ENCODE data around the gene CYLD.

Gene CYLD

DNA sequence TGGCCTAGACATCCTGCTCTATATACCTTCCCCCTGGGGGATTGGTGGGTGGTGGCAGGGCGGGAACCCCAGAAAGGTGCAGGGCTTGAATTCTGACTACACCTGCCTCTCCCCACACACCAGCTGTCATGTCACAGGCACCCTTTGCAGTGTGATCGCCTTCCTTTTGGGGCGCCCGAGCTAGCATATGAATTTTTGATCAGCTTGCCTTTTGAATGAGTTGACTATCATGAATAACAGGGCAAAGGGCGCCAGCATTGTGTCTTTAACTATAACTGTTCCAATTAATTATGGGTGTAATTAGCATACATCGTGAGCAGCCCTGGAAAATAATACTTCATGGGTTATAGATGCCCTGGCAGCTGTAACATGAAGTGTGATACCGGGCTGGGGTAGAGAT is 72.7 kb downstream of the CYLD start:
- H3K4me1 ChIP-seq (ENCODE audit: insufficient read depth, low read length) = peaks cover under 1% of the 10 kb centered on the region; the same call in 1 of the 2 replicates
- no peaks in the 10 kb centered on the region for H3K9me3 ChIP-seq (ENCODE audit: insufficient read depth, low read depth, low read length)
- no peak overlapping the region for H3K27ac ChIP-seq (ENCODE audit: low read length)
- H3K36me3 ChIP-seq (ENCODE audit: insufficient read depth, low read depth, low read length) = no peaks in the 10 kb centered on the region
- H3K4me3 ChIP-seq (ENCODE audit: low read length) = no peak overlapping the region
- H3K9ac ChIP-seq (ENCODE audit: low read depth, low read length) = no peak overlapping the region
- no peaks in the 10 kb centered on the region for H3K27me3 ChIP-seq (ENCODE audit: insufficient read depth, low read length)

DNA sequence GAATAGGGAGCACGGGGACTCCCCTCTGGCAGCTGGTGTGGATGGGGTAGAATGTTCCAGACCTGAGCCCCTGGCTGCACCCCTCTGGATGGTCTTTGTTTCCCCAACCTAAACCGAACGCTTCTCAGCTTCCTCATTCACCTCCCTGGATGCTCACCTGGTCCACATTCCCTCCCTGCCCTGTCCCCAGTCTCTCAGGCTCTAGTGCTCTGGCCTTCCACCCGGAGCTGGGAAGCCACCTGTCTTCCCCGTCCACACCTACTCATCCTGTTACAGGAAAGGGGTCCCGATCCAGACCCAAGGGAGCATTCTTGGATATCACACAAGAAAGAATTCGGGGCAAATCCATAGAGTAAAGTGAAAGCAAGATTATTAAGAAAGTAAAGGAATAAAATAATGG is 73.5 kb downstream of the CYLD start:
- no peak overlapping the region for H3K9ac ChIP-seq (ENCODE audit: low read depth, low read length)
- H3K4me1 ChIP-seq (ENCODE audit: insufficient read depth, low read length) = no peaks in the 10 kb centered on the region
- no peak overlapping the region for H3K4me3 ChIP-seq (ENCODE audit: low read length)
- H3K9me3 ChIP-seq (ENCODE audit: insufficient read depth, low read depth, low read length) = no peaks in the 10 kb centered on the region
- H3K27me3 ChIP-seq (ENCODE audit: insufficient read depth, low read length) = no peaks in the 10 kb centered on the region
- no peaks in the 10 kb centered on the region for H3K36me3 ChIP-seq (ENCODE audit: insufficient read depth, low read depth, low read length)
- no peak overlapping the region for H3K27ac ChIP-seq (ENCODE audit: low read length)

DNA sequence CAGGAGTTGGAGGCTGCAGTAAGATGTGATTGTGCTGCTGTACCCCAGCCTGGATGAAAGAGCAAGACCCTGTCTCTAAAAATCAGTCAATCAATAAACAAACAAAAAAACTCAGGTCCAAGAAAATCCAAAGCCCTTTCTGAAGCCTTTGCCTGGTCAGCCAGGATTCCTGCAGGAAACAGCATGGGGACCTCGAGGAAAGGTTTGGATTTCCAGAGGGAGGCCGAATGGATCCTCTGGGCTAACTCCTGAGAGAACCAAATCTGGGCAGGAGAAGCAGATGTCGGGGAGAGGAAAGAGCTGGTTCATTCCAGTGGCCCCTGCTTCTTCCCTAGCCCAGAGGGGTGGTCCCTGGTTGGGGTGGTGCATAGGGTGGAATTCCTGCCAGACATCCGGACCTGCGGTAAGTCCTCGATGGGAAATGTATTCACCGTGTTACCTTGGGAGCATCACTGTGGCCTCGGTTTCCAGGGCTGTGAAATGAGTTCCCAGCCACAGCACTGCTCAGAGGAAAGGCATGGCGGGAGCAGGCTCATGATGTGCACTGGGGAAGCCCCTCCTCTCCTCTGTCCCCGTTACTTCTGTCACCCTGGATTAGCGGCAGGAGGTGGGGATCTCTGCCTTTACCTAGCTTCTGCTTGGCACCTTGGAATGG is 75.1 kb downstream of the CYLD start:
- Histone ChIP-seq H3K27me3 (ENCODE audit: insufficient read depth, low read length) (no peaks in the 10 kb centered on the region), H3K36me3 (ENCODE audit: insufficient read depth, low read depth, low read length) (no peaks in the 10 kb centered on the region), H3K9ac (ENCODE audit: low read depth, low read length) (no peak overlapping the region), H3K9me3 (ENCODE audit: insufficient read depth, low read depth, low read length) (no peaks in the 10 kb centered on the region), H3K4me3 (ENCODE audit: low read length) (no peak overlapping the region), H3K4me1 (ENCODE audit: insufficient read depth, low read length) (no peaks in the 10 kb centered on the region), H3K27ac (ENCODE audit: low read length) (no peak overlapping the region)

DNA sequence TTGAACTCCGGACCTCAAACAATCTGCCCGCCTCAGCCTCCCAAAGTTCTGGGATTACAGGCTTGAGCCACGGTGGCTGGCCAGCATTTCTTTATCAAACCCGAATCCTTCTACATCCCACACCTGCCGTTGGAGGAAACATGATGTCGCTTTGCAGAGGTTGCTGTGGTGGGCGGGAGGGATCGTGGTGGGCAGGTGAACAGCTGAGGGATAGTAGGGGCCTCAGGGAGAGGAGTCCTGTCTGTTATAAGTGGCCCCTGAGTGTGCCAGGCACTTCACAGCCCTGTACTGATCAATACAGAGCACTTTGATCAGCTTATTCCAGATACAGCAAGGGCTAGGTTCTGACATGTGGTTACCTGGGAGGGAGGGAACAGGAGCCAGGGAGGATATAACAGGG is 76.5 kb downstream of the CYLD start:
- Histone ChIP-seq H3K4me1 (ENCODE audit: insufficient read depth, low read length) (no peaks in the 10 kb centered on the region), H3K9ac (ENCODE audit: low read depth, low read length) (no peak overlapping the region), H3K36me3 (ENCODE audit: insufficient read depth, low read depth, low read length) (no peaks in the 10 kb centered on the region), H3K4me3 (ENCODE audit: low read length) (no peak overlapping the region), H3K27ac (ENCODE audit: low read length) (no peak overlapping the region), H3K9me3 (ENCODE audit: insufficient read depth, low read depth, low read length) (no peaks in the 10 kb centered on the region), H3K27me3 (ENCODE audit: insufficient read depth, low read length) (no peaks in the 10 kb centered on the region)

DNA sequence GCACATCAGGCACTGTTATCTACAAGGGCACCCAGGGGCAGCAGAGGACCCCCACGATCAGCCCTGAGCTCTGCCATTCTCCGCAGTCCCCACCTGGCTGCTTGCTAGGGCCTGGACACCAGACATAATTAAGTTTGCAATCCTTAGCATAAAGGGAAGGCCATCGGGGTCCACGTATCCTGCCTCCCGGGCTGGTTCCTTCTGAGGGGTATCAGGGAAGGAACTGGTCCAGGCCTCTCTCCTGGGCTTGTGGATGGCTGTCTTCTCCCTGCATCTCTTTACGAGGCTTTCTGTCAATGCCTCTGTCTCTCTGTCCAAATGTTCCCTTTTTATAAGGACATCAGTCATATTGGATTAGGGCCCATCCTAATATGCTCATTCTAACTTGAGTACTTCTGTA is 77.8 kb downstream of the CYLD start:
- Histone ChIP-seq H3K27me3 (ENCODE audit: insufficient read depth, low read length) (no peaks in the 10 kb centered on the region), H3K27ac (ENCODE audit: low read length) (no peak overlapping the region), H3K9me3 (ENCODE audit: insufficient read depth, low read depth, low read length) (no peaks in the 10 kb centered on the region), H3K36me3 (ENCODE audit: insufficient read depth, low read depth, low read length) (no peaks in the 10 kb centered on the region), H3K9ac (ENCODE audit: low read depth, low read length) (no peak overlapping the region), H3K4me3 (ENCODE audit: low read length) (no peak overlapping the region), H3K4me1 (ENCODE audit: insufficient read depth, low read length) (no peaks in the 10 kb centered on the region)

DNA sequence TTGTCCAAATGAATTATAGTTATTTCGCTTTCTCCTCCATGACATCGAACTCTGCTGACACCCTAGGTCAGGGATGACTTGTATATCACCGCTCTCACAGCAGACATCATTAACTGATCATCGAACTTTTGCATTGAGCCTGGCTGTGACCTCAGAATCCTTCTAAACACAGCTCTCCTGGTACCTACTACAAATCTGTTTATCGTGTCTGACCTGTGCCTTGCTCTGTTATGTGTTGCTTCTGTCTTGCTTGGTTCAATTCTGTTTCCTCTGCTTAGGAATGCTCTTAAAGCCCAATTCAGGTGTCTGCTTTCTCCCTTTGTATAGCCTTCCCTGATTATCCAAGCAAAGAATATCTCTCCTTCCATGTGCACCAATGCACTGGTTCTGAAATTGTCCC is 78.3 kb downstream of the CYLD start:
- H3K4me1 ChIP-seq (ENCODE audit: insufficient read depth, low read length) = no peaks in the 10 kb centered on the region
- H3K36me3 ChIP-seq (ENCODE audit: insufficient read depth, low read depth, low read length) = no peaks in the 10 kb centered on the region
- no peak overlapping the region for H3K27ac ChIP-seq (ENCODE audit: low read length)
- H3K9me3 ChIP-seq (ENCODE audit: insufficient read depth, low read depth, low read length) = no peaks in the 10 kb centered on the region
- H3K4me3 ChIP-seq (ENCODE audit: low read length) = no peak overlapping the region
- no peaks in the 10 kb centered on the region for H3K27me3 ChIP-seq (ENCODE audit: insufficient read depth, low read length)
- no peak overlapping the region for H3K9ac ChIP-seq (ENCODE audit: low read depth, low read length)

DNA sequence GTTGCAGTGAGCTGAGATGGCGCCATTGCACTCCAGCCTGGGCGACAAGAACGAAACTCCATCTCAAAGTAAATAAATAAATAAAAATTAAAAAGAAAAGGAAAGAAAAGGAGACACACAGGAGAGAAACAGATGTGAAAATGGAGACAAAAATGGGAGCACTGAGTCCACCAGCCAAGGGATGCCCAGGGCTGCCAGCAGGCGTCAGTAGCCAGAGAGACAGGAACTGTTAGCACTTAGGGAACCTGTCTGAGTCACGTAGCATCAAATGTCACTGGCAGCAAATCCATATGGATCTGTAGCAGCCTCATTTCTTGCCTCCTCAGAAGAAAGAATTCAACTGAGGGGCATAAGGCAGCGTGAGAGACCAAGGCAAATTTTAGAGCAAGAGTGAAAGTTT is 79.7 kb downstream of the CYLD start:
- Histone ChIP-seq H3K27ac (ENCODE audit: low read length) (no peak overlapping the region), H3K4me1 (ENCODE audit: insufficient read depth, low read length) (no peaks in the 10 kb centered on the region), H3K4me3 (ENCODE audit: low read length) (no peak overlapping the region), H3K36me3 (ENCODE audit: insufficient read depth, low read depth, low read length) (no peaks in the 10 kb centered on the region), H3K9ac (ENCODE audit: low read depth, low read length) (no peak overlapping the region), H3K9me3 (ENCODE audit: insufficient read depth, low read depth, low read length) (no peaks in the 10 kb centered on the region), H3K27me3 (ENCODE audit: insufficient read depth, low read length) (no peaks in the 10 kb centered on the region)

DNA sequence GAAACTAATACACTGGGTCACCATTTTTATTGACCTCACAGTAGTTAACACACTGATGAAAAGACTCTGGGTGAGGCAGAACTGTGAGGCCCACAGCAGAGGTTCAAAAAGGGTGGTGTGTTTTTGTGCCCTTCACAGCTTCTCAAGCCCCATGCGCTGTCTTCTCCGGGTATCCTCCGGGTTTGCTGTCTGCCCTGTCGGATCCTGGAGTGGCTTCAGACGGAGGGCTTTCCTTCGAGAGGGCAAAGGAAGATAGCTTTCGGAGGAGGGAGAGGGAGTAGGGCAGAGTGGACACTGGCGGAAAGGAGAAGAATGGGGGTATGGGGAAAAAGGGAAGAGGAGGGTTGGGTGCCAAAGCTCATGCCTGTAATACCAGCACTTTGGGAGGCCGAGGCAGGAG is 80.8 kb downstream of the CYLD start:
- no peaks in the 10 kb centered on the region; the same call in 1 of the 2 replicates for H3K9me3 ChIP-seq (ENCODE audit: insufficient read depth, low read depth, low read length)
- H3K4me3 ChIP-seq (ENCODE audit: low read length) = no peak overlapping the region
- H3K36me3 ChIP-seq (ENCODE audit: insufficient read depth, low read depth, low read length) = no peaks in the 10 kb centered on the region
- H3K27ac ChIP-seq (ENCODE audit: low read length) = no peak overlapping the region
- H3K4me1 ChIP-seq (ENCODE audit: insufficient read depth, low read length) = no peaks in the 10 kb centered on the region
- H3K9ac ChIP-seq (ENCODE audit: low read depth, low read length) = no peak overlapping the region
- no peaks in the 10 kb centered on the region for H3K27me3 ChIP-seq (ENCODE audit: insufficient read depth, low read length)

DNA sequence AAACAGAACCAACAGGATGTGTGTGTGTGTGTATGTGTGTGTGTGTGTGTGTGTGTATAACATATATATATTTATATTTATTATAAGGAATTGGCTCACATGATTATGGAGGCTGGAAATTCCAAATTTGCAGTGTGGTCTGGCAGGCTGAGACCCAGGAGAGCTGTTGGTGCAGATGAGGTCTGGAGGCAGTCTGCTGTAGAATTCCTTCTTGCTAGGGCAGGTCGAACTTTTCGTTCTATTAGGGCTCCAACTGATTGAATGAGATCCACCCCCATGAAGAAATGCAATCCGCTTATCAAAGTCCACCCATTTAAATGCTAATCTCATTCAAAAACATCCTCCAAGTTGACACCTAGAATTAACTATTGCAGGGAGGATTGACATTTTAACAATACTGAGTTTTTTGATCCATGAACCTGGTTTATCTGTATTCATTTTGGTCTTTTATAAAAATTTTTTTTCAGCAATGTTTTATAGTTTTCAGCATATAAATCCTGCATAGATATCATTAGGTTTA is 85.0 kb downstream of the CYLD start:
- Histone ChIP-seq H3K4me3 (ENCODE audit: low read length) (no peak overlapping the region), H3K9me3 (ENCODE audit: insufficient read depth, low read depth, low read length) (no peaks in the 10 kb centered on the region; the same call in 1 of the 2 replicates), H3K27ac (ENCODE audit: low read length) (no peak overlapping the region), H3K36me3 (ENCODE audit: insufficient read depth, low read depth, low read length) (no peaks in the 10 kb centered on the region), H3K27me3 (ENCODE audit: insufficient read depth, low read length) (no peaks in the 10 kb centered on the region), H3K4me1 (ENCODE audit: insufficient read depth, low read length) (no peaks in the 10 kb centered on the region), H3K9ac (ENCODE audit: low read depth, low read length) (no peak overlapping the region)

DNA sequence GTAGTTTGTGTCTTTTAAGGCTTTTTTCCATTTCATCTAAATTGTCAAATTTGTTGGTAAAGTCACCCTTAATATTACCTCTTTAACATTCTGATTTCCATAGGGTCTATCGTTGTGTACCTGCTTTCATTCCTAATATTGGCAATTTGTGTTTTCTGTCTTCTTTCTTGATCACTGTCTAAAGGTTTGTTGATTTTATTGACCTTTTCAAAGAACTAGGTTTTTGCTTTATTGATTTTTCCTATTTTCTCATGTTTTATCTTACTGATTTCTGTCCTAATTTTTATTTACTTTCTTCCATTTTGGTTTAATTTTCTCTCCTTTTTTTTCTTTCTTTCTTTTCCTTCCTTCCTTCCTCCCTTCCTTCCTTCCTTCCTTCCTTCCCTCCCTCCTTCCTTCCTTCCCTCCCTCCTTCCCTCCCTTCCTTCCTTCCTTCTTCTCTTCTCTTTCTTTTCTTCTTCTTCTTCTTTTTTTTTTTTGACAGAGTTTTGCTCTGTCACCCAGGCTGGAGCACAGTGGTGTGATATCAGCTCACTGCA is 86.3 kb downstream of the CYLD start:
- Histone ChIP-seq H3K36me3 (ENCODE audit: insufficient read depth, low read depth, low read length) (no peaks in the 10 kb centered on the region), H3K9me3 (ENCODE audit: insufficient read depth, low read depth, low read length) (peaks cover 7% of the 10 kb centered on the region), H3K4me1 (ENCODE audit: insufficient read depth, low read length) (no peaks in the 10 kb centered on the region), H3K4me3 (ENCODE audit: low read length) (no peak overlapping the region), H3K9ac (ENCODE audit: low read depth, low read length) (no peak overlapping the region), H3K27ac (ENCODE audit: low read length) (no peak overlapping the region), H3K27me3 (ENCODE audit: insufficient read depth, low read length) (no peaks in the 10 kb centered on the region)

DNA sequence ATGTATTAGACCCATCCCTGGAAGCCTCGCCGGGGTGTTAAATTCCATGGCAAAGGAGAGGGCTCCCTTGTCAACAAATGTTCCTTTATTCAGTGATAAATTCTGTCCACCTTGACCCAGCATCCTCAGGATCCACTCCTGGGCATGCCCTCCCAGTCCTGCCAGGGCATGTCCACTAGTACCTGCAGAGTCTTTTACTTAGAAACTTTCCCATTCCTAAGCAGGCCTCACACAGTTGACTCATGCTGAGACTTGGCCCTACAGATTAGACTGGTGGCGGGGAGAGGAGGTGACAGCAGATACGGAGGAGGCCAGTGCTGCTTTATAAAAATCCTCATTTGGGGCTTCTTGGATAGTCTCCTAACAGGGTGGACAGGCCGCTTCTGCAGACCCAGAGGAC is 88.8 kb downstream of the CYLD start:
- no peaks in the 10 kb centered on the region for H3K4me1 ChIP-seq (ENCODE audit: insufficient read depth, low read length)
- H3K27ac ChIP-seq (ENCODE audit: low read length) = no peak overlapping the region
- no peaks in the 10 kb centered on the region for H3K27me3 ChIP-seq (ENCODE audit: insufficient read depth, low read length)
- H3K4me3 ChIP-seq (ENCODE audit: low read length) = no peak overlapping the region
- no peaks in the 10 kb centered on the region for H3K36me3 ChIP-seq (ENCODE audit: insufficient read depth, low read depth, low read length)
- no peak overlapping the region for H3K9ac ChIP-seq (ENCODE audit: low read depth, low read length)
- peaks cover 7% of the 10 kb centered on the region for H3K9me3 ChIP-seq (ENCODE audit: insufficient read depth, low read depth, low read length)

DNA sequence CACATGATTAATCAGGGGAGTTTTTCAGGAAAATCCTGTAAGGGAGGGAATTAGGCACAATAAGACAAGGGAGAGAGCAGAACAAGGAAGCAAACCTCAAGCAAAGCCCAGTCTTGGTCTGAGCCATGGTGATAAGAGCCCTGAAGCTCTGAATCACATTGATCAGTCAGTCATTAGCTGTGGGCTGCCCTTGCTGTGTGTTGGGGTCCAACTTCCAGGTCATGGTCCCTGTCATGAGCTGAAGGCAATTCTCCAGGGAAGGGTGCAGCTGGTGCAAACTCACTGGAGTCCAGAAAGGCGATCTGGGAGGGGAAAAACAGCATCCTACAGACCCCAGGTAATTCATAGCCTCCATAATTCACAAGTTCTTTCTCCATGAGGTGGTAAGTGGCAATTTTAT is 89.9 kb downstream of the CYLD start:
- Histone ChIP-seq H3K36me3 (ENCODE audit: insufficient read depth, low read depth, low read length) (no peaks in the 10 kb centered on the region), H3K4me1 (ENCODE audit: insufficient read depth, low read length) (no peaks in the 10 kb centered on the region), H3K27me3 (ENCODE audit: insufficient read depth, low read length) (no peaks in the 10 kb centered on the region), H3K9ac (ENCODE audit: low read depth, low read length) (no peak overlapping the region), H3K4me3 (ENCODE audit: low read length) (no peak overlapping the region), H3K27ac (ENCODE audit: low read length) (no peak overlapping the region), H3K9me3 (ENCODE audit: insufficient read depth, low read depth, low read length) (peaks cover 7% of the 10 kb centered on the region)

Data from iPS-20b (cell line).